ENCODE measurements around the gene PDE4D. TPM values are rescaled to one million over a fixed set of nuclear protein-coding genes. Genes with fewer than 3 reads are reported as not detected.

PDE4D gene
- total RNA-seq, 2 experiments from 2014 or later: 0.50 to 0.51 TPM

DNA sequence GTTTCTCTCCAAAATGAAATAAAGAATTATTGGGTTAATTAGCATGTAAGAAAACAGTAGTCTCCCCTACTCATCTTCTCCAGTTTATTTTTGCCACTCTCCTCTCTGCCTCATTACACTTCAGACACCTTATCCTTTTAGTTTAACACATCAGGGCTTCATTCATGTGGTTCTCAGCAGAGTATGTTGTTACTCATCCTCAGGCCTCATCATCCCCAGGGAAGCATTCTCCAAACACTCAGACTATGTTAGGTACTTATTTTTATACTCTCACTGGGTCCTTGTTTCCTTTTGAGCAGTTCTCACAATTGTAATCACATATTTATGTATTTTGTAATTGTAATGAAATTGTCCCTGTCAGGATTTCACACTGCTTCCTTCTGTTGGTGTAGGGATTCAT lies 470.5 kb downstream of the PDE4D start:
- no peak overlapping the region for H3K27ac ChIP-seq (ENCODE audit: low read depth, low read length, poor library complexity, severe bottlenecking)
- H3K9me3 ChIP-seq (ENCODE audit: low read length): no peaks in the 10 kb centered on the region
- intact Hi-C loops (cut with micrococcal nuclease; ENCODE audit: unreplicated experiment): no loop called here
- no peak for TF ChIP-seq EZH2phosphoT487 (IDR thresholded peaks at IDR 0.05; ENCODE audit: borderline replicate concordance, low read depth, low read length)
- TF ChIP-seq, protein P1, sequence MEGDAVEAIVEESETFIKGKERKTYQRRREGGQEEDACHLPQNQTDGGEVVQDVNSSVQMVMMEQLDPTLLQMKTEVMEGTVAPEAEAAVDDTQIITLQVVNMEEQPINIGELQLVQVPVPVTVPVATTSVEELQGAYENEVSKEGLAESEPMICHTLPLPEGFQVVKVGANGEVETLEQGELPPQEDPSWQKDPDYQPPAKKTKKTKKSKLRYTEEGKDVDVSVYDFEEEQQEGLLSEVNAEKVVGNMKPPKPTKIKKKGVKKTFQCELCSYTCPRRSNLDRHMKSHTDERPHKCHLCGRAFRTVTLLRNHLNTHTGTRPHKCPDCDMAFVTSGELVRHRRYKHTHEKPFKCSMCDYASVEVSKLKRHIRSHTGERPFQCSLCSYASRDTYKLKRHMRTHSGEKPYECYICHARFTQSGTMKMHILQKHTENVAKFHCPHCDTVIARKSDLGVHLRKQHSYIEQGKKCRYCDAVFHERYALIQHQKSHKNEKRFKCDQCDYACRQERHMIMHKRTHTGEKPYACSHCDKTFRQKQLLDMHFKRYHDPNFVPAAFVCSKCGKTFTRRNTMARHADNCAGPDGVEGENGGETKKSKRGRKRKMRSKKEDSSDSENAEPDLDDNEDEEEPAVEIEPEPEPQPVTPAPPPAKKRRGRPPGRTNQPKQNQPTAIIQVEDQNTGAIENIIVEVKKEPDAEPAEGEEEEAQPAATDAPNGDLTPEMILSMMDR (conservative IDR thresholded peaks at IDR 0.05; ENCODE audit: low read length): no peak
- H4K20me1 ChIP-seq (ENCODE audit: insufficient read depth, low read length): no peaks in the 10 kb centered on the region
- no peaks in the 10 kb centered on the region for H3K4me1 ChIP-seq (ENCODE audit: insufficient read depth, low read length, poor library complexity, severe bottlenecking)
- no peaks in the 10 kb centered on the region for H3K36me3 ChIP-seq (ENCODE audit: insufficient read depth, low read length)
- H2AFZ ChIP-seq (ENCODE audit: low read length): no peak overlapping the region
- H3K9me2 ChIP-seq (ENCODE audit: insufficient read depth, low read length): no peaks in the 10 kb centered on the region
- no peak overlapping the region for H3K4me2 ChIP-seq (ENCODE audit: low read length)
- no peak overlapping the region for H3K4me3 ChIP-seq (ENCODE audit: low read depth, low read length, poor library complexity, severe bottlenecking)
- no peak for DNase-seq (ENCODE audit: low spot score)
- POLR2A ChIA-PET: interaction anchor here (0.7 kb wide), 1 partner anchor 35 kb away, joined by 5 read pairs; no protein-coding TSS in a partner anchor
- CTCF ChIA-PET (ENCODE audit: unreplicated experiment): no interaction called here
- no TSS peak for BruUV-seq (replicated peaks)
- H3K79me2 ChIP-seq (ENCODE audit: insufficient read depth, low read depth, low read length): no peaks in the 10 kb centered on the region

DNA sequence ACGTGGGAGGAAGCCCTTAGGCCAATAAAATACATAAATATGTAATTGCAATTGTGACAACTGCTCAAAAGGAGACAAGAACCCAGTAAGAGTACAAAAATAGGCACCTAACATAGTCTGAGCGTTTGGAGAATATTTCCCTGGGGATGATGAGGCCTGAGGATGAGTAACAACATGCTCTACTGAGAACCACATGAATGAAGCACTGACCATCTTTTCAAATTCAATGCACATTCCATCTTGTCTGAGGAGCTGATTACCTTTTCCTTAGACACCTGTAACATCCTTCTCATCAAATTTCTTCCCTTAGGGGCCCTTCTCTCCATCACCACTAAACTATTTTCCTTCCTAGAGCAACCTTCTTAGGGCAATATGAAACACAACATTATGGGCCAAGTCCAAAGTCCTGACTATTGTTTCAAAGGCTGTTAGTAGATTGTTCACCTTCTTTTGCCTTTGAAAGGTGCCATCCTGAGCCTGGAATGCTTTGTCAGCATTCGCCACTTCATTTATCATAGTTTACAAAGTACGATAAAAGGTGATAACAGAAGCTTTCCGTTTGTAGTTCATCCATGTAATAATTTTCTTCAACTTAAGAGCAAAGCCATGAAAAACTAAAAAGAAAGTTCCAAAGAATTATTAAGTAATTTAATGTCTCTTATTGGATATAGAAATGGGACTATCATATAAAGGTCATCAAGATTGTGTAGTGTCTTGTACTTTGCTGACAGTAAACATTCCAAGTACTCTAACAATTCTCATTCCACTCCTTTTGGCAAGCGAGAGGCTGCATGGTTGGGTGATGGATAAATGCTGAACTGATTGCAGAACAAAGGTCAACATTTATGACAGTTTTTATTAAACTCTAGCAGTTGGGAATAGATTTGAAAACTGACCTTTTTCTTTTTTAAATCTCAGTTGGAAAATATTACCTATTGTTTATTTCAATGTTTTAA lies 471.3 kb downstream of the PDE4D start:
- Histone ChIP-seq H3K4me3 (ENCODE audit: low read depth, low read length, poor library complexity, severe bottlenecking) (no peak overlapping the region), H2AFZ (ENCODE audit: low read length) (no peak overlapping the region), H3K36me3 (ENCODE audit: insufficient read depth, low read length) (no peaks in the 10 kb centered on the region), H3K9me2 (ENCODE audit: insufficient read depth, low read length) (no peaks in the 10 kb centered on the region), H3K4me2 (ENCODE audit: low read length) (no peak overlapping the region), H3K9me3 (ENCODE audit: low read length) (no peaks in the 10 kb centered on the region), H3K79me2 (ENCODE audit: insufficient read depth, low read depth, low read length) (no peaks in the 10 kb centered on the region), H3K27ac (ENCODE audit: low read depth, low read length, poor library complexity, severe bottlenecking) (no peak overlapping the region), H3K4me1 (ENCODE audit: insufficient read depth, low read length, poor library complexity, severe bottlenecking) (no peaks in the 10 kb centered on the region), H4K20me1 (ENCODE audit: insufficient read depth, low read length) (no peaks in the 10 kb centered on the region)
- ChIA-PET CTCF (ENCODE audit: unreplicated experiment) (no interaction called here), POLR2A (no interaction called here)
- BruUV-seq (replicated peaks): no TSS peak
- TF ChIP-seq EZH2phosphoT487 (IDR thresholded peaks at IDR 0.05; ENCODE audit: borderline replicate concordance, low read depth, low read length): no peak
- TF ChIP-seq, protein P1 (conservative IDR thresholded peaks at IDR 0.05; ENCODE audit: low read length): no peak
- intact Hi-C loops (cut with micrococcal nuclease; ENCODE audit: unreplicated experiment): no loop called here
- DNase-seq (ENCODE audit: low spot score): no peak

DNA sequence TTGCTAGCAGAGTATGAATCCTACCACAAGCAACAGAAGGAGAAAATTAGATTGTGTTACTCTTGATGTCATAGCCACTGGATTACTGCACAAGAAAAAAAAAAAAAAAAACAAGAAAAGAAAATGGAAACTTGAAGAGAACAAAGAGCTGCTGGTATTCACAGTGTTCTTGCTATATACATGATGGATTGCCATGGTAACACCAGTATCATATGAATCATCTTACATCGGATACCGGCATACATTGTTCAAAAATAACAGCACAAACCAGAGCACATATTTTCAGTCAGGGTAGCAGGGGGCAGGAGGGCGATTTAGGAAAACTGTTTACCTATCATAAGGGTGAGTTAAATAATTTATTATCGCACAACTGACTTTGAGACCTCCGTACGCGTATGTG lies 472.9 kb downstream of the PDE4D start:
- Histone ChIP-seq H4K20me1 (ENCODE audit: insufficient read depth, low read length) (no peaks in the 10 kb centered on the region), H3K4me1 (ENCODE audit: insufficient read depth, low read length, poor library complexity, severe bottlenecking) (no peaks in the 10 kb centered on the region), H3K4me3 (ENCODE audit: low read depth, low read length, poor library complexity, severe bottlenecking) (no peak overlapping the region), H3K9me2 (ENCODE audit: insufficient read depth, low read length) (no peaks in the 10 kb centered on the region), H3K9me3 (ENCODE audit: low read length) (no peaks in the 10 kb centered on the region), H3K27ac (ENCODE audit: low read depth, low read length, poor library complexity, severe bottlenecking) (no peak overlapping the region), H2AFZ (ENCODE audit: low read length) (no peak overlapping the region), H3K36me3 (ENCODE audit: insufficient read depth, low read length) (no peaks in the 10 kb centered on the region), H3K79me2 (ENCODE audit: insufficient read depth, low read depth, low read length) (no peaks in the 10 kb centered on the region), H3K4me2 (ENCODE audit: low read length) (no peak overlapping the region)
- CTCF ChIA-PET (ENCODE audit: unreplicated experiment): no interaction called here
- TF ChIP-seq, protein P1 (conservative IDR thresholded peaks at IDR 0.05; ENCODE audit: low read length): no peak
- no peak for TF ChIP-seq EZH2phosphoT487 (IDR thresholded peaks at IDR 0.05; ENCODE audit: borderline replicate concordance, low read depth, low read length)
- intact Hi-C loops (cut with micrococcal nuclease; ENCODE audit: unreplicated experiment): no loop called here
- POLR2A ChIA-PET: interaction anchor here (0.6 kb wide), 2 partner anchors 54 to 346 kb away, joined by 3 read pairs; no protein-coding TSS in a partner anchor
- no peak for DNase-seq (ENCODE audit: low spot score)
- no TSS peak for BruUV-seq (replicated peaks)
